Effector CD8-positive, alpha-beta T cell (primary cell): ENCODE measurements around the gene CTSV.
"Not testable (repeated sequence)": the region's sequence is repeated elsewhere in the genome, so short reads cannot be mapped to it uniquely, and the experiment has no call there.

ENCODE experiments used
- DNase-seq: peaks from one replicate; lab custom pipeline; 2025; lab: John Stamatoyannopoulos, UW

CTSV gene

GRCh38 chr9:97041898-97042297 lies 3.0 kb upstream of the CTSV start:
- no peak for DNase-seq

GRCh38 chr9:97039514-97039860 lies 545 bp upstream of the CTSV start:
- no peak for DNase-seq

- DNase-seq: not testable (repeated sequence)
Observed at GRCh38 chr9:97023505-97023904, 15.4 kb downstream of the CTSV start.

- DNase-seq: peak; percentile 64
Observed at GRCh38 chr9:97013151-97014132, 25.5 kb downstream of the CTSV start.

GRCh38 chr9:97012617-97013016 lies 26.3 kb downstream of the CTSV start:
- DNase-seq: not testable (repeated sequence)

GRCh38 chr9:97002195-97002594 lies 36.7 kb downstream of the CTSV start:
- not testable (repeated sequence) for DNase-seq

GRCh38 chr9:97001338-97001737 lies 37.6 kb downstream of the CTSV start:
- not testable (repeated sequence) for DNase-seq

GRCh38 chr9:97000139-97000787 lies 38.7 kb downstream of the CTSV start:
- not testable (repeated sequence) for DNase-seq

- DNase-seq: not testable (repeated sequence)
Observed at GRCh38 chr9:96999733-97000132, 39.2 kb downstream of the CTSV start.

- not testable (repeated sequence) for DNase-seq
Observed at GRCh38 chr9:96997009-96997701, 41.8 kb downstream of the CTSV start.

GRCh38 chr9:96994531-96995016 lies 44.4 kb downstream of the CTSV start:
- DNase-seq: not testable (repeated sequence)

GRCh38 chr9:96992303-96992702 lies 46.6 kb downstream of the CTSV start:
- not testable (repeated sequence) for DNase-seq

GRCh38 chr9:96989747-96990318 lies 49.1 kb downstream of the CTSV start:
- not testable (repeated sequence) for DNase-seq

- not testable (repeated sequence) for DNase-seq
Observed at GRCh38 chr9:96984887-96985286, 54.1 kb downstream of the CTSV start.

GRCh38 chr9:96984139-96984538 lies 54.8 kb downstream of the CTSV start:
- DNase-seq: not testable (repeated sequence)

GRCh38 chr9:96983496-96984122 lies 55.3 kb downstream of the CTSV start:
- DNase-seq: not testable (repeated sequence)
